Occipital lobe (tissue), 2 donors: ENCODE data around the gene TRIM34. TPM values are rescaled to one million over a fixed set of nuclear protein-coding genes. Genes with fewer than 3 reads are reported as not detected.
"Not testable (repeated sequence)": the region's sequence is repeated elsewhere in the genome, so short reads cannot be mapped to it uniquely, and the experiment has no call there.

Experiments used
- DNase-seq: peaks from one replicate; lab custom pipeline; 2025; lab: John Stamatoyannopoulos, UW
- total RNA-seq: library from RNA; depleted of rRNA; stranded (reverse); fragments of >200 nt; gene quantifications from one replicate; pipeline ENCODE4 v1.2.3, GENCODE V29; 2014

TRIM34 gene
- total RNA-seq, 1 donor from 2014 or later: 2.8 TPM

DNA sequence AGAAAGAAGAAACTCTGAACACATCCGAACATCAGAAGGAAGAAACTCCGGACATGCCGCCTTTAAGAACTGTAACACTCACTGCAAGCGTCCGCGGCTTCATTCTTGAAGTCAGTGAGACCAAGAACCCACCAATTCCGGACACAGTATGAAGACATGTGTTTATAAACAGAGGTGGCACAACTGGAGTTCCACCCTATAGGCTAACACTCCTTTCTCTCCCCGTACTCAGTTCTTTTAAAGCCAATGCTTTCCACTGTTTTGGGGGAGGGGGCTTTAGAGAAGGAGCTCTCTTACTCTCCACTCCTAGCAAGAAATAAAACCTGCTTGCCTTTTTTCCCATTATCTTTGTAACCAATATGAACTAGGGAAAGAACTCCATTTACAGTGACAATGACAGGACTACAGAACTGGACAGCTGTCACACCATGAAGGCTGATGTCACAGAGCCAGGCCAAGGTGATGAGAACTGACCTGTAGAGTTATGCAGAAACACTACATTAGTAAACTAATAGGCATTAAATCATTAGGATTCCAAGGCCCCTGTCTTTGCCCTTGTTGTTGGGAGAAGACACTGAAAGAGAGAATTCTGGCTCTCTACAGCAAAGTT, 59.3 kb downstream of the TRIM34 start:
- no peak for DNase-seq

DNA sequence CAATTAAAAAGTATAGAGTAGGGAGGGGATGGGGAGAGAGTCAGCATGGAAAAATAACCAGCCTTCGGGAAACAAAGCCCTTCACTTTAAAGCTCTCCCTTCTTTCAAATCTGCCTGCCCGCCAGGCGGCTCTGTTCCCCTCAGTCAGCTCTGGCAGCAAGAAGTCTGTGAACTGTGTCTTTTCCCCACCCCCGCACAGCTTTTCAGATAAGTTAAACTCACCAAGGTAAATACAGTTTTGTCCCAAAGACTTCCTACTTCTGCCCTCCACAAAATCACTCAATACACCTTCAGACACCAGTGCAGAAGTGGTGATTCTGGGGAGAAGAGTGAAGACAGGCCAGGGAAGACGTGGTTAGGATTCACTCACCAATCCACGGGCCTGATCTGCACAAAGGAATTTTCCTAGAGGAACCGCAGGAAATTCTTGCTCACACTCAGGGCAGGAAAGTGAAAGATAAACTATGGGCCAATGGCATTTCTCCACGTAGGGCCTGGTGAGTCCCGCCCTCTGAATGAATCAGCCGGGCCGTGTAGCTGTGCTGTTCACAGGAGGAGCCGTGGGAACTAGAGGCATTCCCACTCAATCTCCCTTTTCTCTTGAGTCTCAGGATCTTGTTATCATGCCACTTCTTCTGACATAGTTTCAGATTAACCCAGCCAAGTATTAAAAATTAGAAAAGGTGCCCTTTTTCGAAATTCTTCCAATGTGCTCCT, 60.0 kb downstream of the TRIM34 start, which contains the start of gene TRIM5:
TSS of gene TRIM5 (minus strand) at position 429 of the 717 bp plus-strand sequence. CDS start 4,897 bp downstream, outside the sequence.
- DNase-seq: peak; percentile 18

DNA sequence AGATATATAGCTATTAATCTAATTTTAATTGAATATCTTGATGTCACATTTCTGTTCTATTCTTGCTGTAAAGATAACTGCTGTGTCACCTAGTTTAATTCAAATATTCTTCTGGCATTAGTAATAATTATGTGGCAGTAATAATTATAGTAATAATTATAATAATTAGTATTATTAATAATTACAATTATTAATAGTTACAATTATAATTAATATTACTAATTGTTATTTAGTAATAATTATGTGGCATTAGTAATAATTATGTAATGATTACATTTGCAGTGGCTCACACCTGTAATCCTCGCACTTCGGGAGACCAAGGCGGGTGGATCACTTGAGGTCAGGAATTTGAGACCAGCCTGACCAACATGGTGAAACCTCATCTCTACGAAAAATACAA, 61.6 kb downstream of the TRIM34 start:
- no peak for DNase-seq

DNA sequence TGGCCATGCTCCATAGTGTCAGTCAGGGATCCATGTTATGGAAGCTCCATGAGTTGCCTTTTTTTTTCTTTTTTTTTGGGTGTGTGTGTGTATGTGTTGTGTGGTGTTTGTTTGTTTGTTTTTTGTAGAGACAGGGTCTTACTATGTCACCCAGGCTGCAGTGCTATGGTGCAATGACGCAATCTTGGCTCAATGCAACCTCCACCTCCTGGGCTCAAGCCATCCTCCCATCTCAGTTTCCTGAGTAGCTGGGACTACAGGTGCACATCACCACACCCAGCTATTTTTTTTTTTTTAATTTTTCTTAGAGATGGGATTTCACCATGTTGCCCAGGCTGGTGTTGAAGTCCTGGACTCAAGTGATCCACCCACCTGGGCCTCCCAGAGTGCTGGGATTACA, 63.7 kb downstream of the TRIM34 start:
- DNase-seq: no peak

DNA sequence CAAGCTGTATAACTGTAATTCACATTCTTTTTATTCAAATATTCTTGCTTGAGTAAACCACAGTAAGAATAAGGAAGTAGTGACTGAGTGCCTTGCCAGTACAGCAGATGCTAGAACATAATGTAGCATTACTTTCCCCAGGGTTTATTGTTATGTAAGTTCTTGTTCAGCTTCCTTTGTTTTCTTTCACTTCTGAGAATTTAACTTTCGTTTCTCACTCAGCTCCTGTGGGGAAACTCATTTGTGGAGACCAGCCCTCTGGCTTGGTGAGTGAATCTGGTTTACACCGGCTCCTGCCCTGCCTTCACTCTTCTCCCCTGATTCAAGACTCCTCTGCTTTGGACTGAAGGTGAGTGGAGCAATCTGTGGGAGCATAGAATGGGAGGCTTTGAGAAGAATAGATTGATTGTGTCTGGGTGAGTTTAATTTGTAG, 64.8 kb downstream of the TRIM34 start, which contains the start of gene TRIM22:
TSS of gene TRIM22 (plus strand) at position 240 of the 433 bp plus-strand sequence. CDS start 6,443 bp downstream, outside the sequence.
- peak; percentile 5 for DNase-seq

DNA sequence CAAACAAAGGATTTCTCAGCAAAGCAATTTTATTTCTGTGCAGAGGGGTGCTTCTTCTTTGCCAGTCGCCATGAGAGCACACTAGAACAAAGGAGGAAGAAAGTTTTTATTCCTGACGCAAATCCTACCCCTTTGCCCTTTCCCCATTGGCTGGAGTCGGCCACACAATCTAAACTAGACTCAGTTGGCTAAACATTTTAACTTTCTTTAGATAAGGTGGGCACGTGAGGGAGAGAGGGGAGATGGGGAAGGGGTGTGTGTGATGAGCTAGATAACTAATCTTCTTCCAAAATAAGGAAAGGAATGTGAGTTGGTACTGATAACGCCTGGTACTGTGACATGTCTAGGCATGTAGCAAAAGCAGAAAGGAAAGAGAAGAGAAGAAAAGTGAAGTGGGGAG, 65.4 kb downstream of the TRIM34 start:
- DNase-seq: no peak

DNA sequence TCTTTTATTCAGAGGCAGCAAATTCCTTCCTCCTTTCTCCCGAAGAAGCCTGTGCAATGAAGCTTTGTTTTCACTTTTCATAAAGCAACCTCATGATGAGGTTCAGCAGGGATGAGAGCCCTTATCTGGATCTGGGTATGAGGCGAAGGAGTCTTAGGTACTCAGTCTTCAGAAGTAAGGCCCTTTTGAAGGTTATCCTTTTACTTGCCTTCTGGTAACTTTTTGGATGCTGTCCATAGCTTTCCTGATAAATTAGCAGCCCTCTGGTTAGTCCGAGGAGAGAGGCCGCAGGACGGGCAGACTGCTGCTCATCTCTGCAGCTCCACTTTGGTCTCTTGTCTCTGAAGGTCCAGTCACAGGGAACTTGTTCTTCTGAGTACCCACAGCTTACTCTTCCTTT, 65.9 kb downstream of the TRIM34 start:
- no peak for DNase-seq

DNA sequence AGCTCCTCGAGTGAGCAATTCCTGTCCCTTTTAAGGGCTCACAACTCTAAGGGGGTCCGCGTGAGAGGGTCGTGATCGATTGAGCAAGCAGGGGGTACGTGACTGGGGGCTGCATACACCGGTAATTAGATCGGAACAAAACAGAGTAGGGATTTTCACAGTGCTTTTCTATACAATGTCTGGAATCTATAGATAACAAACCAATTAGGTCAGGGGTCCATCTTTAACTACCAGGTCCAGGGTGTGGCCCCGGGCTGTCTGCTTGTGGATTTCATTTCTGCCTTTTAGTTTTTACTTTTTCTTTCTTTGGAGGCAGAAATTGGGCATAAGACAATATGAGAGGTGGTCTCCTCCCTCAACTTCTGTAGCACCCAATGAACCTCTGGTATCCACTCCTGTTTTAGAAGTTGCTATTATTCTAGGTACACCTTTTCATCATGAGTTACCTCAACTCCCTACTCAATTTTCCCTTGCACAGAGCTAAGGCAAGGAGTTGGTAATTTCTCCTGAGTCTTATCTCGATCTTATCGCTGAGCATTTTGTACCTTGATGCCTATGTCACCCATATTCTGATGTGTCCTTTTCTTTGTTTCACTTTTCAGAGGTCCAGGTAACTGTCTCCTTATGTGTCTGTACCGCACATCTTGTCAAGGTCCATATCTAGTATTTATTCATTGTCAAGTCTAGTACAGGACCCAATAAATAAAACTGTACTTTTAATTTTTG, 66.6 kb downstream of the TRIM34 start:
- not testable (repeated sequence) for DNase-seq

DNA sequence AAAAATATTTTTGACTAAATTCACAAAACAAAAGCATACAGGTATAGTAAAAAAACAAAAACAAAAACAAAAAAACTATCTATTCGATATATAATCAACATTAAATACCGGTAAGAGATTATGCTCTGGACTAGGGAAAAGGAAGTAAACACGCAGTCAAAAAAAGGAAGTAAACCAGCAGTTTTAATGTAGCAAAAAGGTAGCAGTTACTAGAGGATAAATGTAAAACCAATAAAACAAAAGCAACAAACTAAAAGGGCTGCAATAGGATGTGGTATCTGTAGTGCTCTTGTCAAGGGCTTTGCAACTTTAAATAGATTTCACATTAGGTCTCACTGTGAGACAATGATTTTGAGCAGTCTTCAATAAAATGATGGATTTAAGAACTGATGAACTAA, 67.2 kb downstream of the TRIM34 start:
- DNase-seq: no peak

Other genes with a start within 250 kb of the TRIM34 start
- gene OR51M1, start 241.2 kb upstream of the TRIM34 start, total RNA-seq: not detected
- not detected for gene OR51Q1, start 202.9 kb upstream of the TRIM34 start, total RNA-seq
- not detected for gene OR51I1, start 183.5 kb upstream of the TRIM34 start, total RNA-seq
- gene OR51I2, start 175.7 kb upstream of the TRIM34 start, total RNA-seq: not detected
- not detected for gene OR52D1, start 136.3 kb upstream of the TRIM34 start, total RNA-seq
- gene UBQLN3, start 115.0 kb upstream of the TRIM34 start, total RNA-seq: not detected
- not detected for gene UBQLNL, start 108.3 kb upstream of the TRIM34 start, total RNA-seq
- gene OR52H1, start 76.5 kb upstream of the TRIM34 start, total RNA-seq: 0.47 TPM
- gene OR52B6, start 44.1 kb upstream of the TRIM34 start, total RNA-seq: not detected
- gene TRIM6, start 28.4 kb upstream of the TRIM34 start, total RNA-seq: 0.62 TPM
- 3.9 TPM for gene TRIM5, start 60.1 kb downstream of the TRIM34 start, total RNA-seq
- 11.2 TPM for gene TRIM22, start 64.8 kb downstream of the TRIM34 start, total RNA-seq
- not detected for gene OR56B1, start 111.4 kb downstream of the TRIM34 start, total RNA-seq
- gene OR52N4, start 129.2 kb downstream of the TRIM34 start, total RNA-seq: not detected
- not detected for gene OR52N5, start 158.4 kb downstream of the TRIM34 start, total RNA-seq
- gene OR52N1, start 166.3 kb downstream of the TRIM34 start, total RNA-seq: not detected
- gene OR52N2, start 183.9 kb downstream of the TRIM34 start, total RNA-seq: not detected
- not detected for gene OR52E6, start 216.9 kb downstream of the TRIM34 start, total RNA-seq
- not detected for gene OR52E8, start 232.7 kb downstream of the TRIM34 start, total RNA-seq